ENCODE data around the gene TRMT112.
A peak's percentile ranks its signal among the peaks of the same experiment; 100 is the strongest.

TRMT112 gene

GRCh38 chr11:64269540-64270220 lies 47.7 kb downstream of the TRMT112 start:
- peak; percentile 100 for DNase-seq (ENCODE audit: low spot score)

- peak; percentile 60 for DNase-seq (ENCODE audit: low spot score)
Measured at GRCh38 chr11:64268893-64269539, 48.3 kb downstream of the TRMT112 start.

- DNase-seq (ENCODE audit: low spot score), result no peak
Measured at GRCh38 chr11:64268025-64268892, 49.1 kb downstream of the TRMT112 start.

DNA sequence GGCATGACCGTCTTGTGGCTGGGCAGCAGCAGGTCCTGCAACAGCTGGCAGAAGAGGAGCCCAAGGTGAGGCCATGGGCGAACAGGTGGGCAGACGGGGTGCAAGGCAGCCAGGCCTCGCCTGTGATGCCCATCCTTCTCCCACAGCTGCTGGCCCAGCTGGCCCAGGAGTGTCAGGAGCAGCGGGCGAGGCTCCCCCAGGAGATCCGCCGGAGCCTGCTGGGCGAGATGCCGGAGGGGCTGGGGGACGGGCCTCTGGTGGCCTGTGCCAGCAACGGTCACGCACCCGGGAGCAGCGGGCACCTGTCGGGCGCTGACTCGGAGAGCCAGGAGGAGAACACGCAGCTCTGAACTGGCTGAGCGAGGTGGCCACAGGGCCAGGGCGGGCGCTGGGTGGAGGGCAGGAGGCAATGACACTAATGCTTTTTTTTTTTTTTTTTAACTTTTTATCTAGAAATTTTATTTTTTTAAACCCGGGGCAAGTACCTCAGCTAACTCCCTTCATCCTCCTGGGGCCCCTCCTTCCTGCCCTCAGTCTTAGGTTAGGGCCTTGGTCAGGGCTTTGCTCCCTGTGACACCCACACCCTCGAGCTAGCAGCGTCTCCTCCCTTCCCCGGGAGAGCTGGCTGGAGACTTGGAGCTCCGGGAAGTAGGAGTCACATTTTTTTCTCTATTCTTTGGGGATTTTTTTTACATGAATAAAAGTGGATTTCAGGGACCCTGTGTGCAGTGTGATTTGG lies 50.0 kb downstream of the TRMT112 start:
- DNase-seq (ENCODE audit: low spot score), result no peak
